Trophoblast cell (in vitro differentiated cells and primary cell): ENCODE results near the gene CWC27.
"Not testable (repeated sequence)": the region's sequence is repeated elsewhere in the genome, so short reads cannot be mapped to it uniquely, and the experiment has no call there.

Experiments used
- DNase-seq, 2 donors: peaks; one replicate each; pipeline ENCODE4 v3.0.0-alpha.2; 2016
- H2AFZ ChIP-seq: 2 replicates; pipeline ENCODE4 v1.6.1; 2013; ENCODE audit warnings: low read length, moderate library complexity, mild to moderate bottlenecking; ENCODE audit not compliant: insufficient read depth, poor library complexity
- H2AK5ac ChIP-seq: 2 replicates; pipeline ENCODE4 v1.6.1; 2013; ENCODE audit warnings: mild to moderate bottlenecking, low read length
- H2BK120ac ChIP-seq: 2 replicates; pipeline ENCODE4 v1.6.1; 2013; ENCODE audit warnings: low read length, mild to moderate bottlenecking, moderate library complexity; ENCODE audit not compliant: insufficient read depth, poor library complexity
- H2BK12ac ChIP-seq: 2 replicates; pipeline ENCODE4 v1.6.1; 2013; ENCODE audit warnings: mild to moderate bottlenecking, low read length, moderate library complexity
- H2BK5ac ChIP-seq: 2 replicates; pipeline ENCODE4 v1.6.1; 2013; ENCODE audit warnings: low read length, low read depth, moderate library complexity, mild to moderate bottlenecking; ENCODE audit not compliant: poor library complexity
- H3K14ac ChIP-seq: 2 replicates; pipeline ENCODE4 v1.6.1; 2013; ENCODE audit warnings: mild to moderate bottlenecking, low read length
- H3K18ac ChIP-seq: 2 replicates; pipeline ENCODE4 v1.6.1; 2013; ENCODE audit warnings: mild to moderate bottlenecking, low read length
- H3K23ac ChIP-seq: 2 replicates; pipeline ENCODE4 v1.6.1; 2013; ENCODE audit warnings: low read length
- H3K27ac ChIP-seq: 2 replicates; pipeline ENCODE4 v1.5.1; 2013; ENCODE audit warnings: low read depth, mild to moderate bottlenecking, inconsistent platforms, low read length, moderate library complexity
- H3K27me3 ChIP-seq: 2 replicates; pipeline ENCODE4 v1.6.1; 2013; ENCODE audit warnings: inconsistent platforms, mild to moderate bottlenecking, low read length, moderate library complexity; ENCODE audit not compliant: insufficient read depth
- H3K36me3 ChIP-seq, 2 experiments: 1 replicate in 1 of 2; 2 replicates in 1 of 2; pipeline ENCODE4 v1.6.1; 2013; ENCODE audit warnings: low read length in 2 of 2, mild to moderate bottlenecking in 2 of 2, moderate library complexity in 1 of 2; ENCODE audit not compliant: insufficient read depth in 2 of 2, control insufficient read depth in 1 of 2
- H3K4ac ChIP-seq: 2 replicates; pipeline ENCODE4 v1.6.1; 2013; ENCODE audit warnings: low read depth, mild to moderate bottlenecking, low read length, moderate library complexity
- H3K4me1 ChIP-seq, 2 experiments: 1 replicate in 1 of 2; 2 replicates in 1 of 2; pipeline ENCODE4 v1.6.1; 2013; ENCODE audit warnings: low read length in 2 of 2, mild to moderate bottlenecking in 2 of 2, moderate library complexity in 1 of 2; ENCODE audit not compliant: insufficient read depth in 2 of 2, control insufficient read depth in 1 of 2
- H3K4me2 ChIP-seq: 2 replicates; pipeline ENCODE4 v1.6.1; 2013; ENCODE audit warnings: inconsistent platforms, mild to moderate bottlenecking, low read length, moderate library complexity
- H3K4me3 ChIP-seq: 2 replicates; pipeline ENCODE4 v1.5.1; 2013; ENCODE audit warnings: mild to moderate bottlenecking, low read depth, low read length, inconsistent platforms
- H3K79me1 ChIP-seq: one replicate; pipeline ENCODE4 v1.6.1; 2013; ENCODE audit warnings: low read length
- H3K79me2 ChIP-seq: 2 replicates; pipeline ENCODE4 v1.6.1; 2013; ENCODE audit warnings: low read length, mild to moderate bottlenecking; ENCODE audit not compliant: control insufficient read depth, insufficient read depth, poor library complexity
- H3K9ac ChIP-seq: 2 replicates; pipeline ENCODE4 v1.6.1; 2013; ENCODE audit warnings: mild to moderate bottlenecking, low read length
- H3K9me3 ChIP-seq: 2 replicates; pipeline ENCODE4 v1.6.1; 2013; ENCODE audit warnings: low read depth, mild to moderate bottlenecking, control low read depth, inconsistent platforms, low read length; ENCODE audit not compliant: insufficient read depth
- H4K12ac ChIP-seq: 2 replicates; pipeline ENCODE4 v1.6.1; 2013; ENCODE audit warnings: low read depth, mild to moderate bottlenecking, low read length, moderate library complexity
- H4K8ac ChIP-seq: 2 replicates; pipeline ENCODE4 v1.6.1; 2013; ENCODE audit warnings: low read depth, mild to moderate bottlenecking, low read length, moderate library complexity
- H4K91ac ChIP-seq: one replicate; pipeline ENCODE4 v1.6.1; 2013; ENCODE audit warnings: low read depth, mild to moderate bottlenecking, low read length, moderate library complexity
- WGBS: extraction: QIAGEN DNeasy Blood & Tissue Kit; methylation state at CpG from one replicate; pipeline ENCODE4 v1.1.7; 2013; ENCODE audit warnings: missing lambda C conversion rate; ENCODE audit not compliant: insufficient read length, insufficient coverage; ENCODE audit errors: extremely low coverage; 5-methylcytosine and 5-hydroxymethylcytosine counted together

CWC27 gene

GRCh38 chr5:64818245-64818644 lies 49.5 kb downstream of the CWC27 start:
- Histone ChIP-seq H3K4me1 (no peaks in the 10 kb centered on the region), H3K9ac (no peak overlapping the region), H2BK120ac (no peak overlapping the region), H3K79me2 (no peaks in the 10 kb centered on the region), H3K23ac (no peak overlapping the region), H4K8ac (no peak overlapping the region), H3K4me3 (no peak overlapping the region), H3K4ac (no peak overlapping the region), H4K12ac (no peak overlapping the region), H2AK5ac (no peak overlapping the region), H3K9me3 (no peaks in the 10 kb centered on the region), H3K27ac (no peak overlapping the region), H3K79me1 (peaks cover 2% of the 10 kb centered on the region), H3K14ac (no peak overlapping the region), H2BK5ac (no peak overlapping the region), H3K18ac (no peak overlapping the region), H2AFZ (no peak overlapping the region), H4K91ac (no peak overlapping the region), H3K36me3 (no peaks in the 10 kb centered on the region), H3K27me3 (no peaks in the 10 kb centered on the region), H3K4me2 (no peak overlapping the region), H2BK12ac (no peak overlapping the region)
- no peak for DNase-seq
- no CpG with 5 or more reads among the region's 3 CpGs for WGBS

DNA sequence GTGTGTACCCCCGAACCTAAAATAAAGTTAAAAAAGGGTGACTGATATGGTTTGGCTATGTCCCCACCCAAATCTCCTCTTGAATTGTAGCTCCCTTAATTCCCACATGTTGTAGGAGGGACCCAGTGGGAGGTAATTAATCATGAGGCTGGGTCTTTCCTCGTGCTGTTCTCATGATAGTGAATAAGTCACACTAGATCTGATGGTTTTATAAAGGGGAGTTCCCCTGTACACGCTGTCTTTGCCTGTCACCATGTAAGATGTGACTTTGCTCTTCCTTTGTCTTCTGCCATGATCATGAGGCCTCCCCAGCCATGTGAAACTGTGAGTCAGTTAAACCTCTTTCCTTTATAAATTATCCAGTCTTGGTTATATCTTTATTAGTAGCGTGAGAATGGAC lies 50.6 kb downstream of the CWC27 start:
- not testable (repeated sequence) for DNase-seq, H3K4me3 ChIP-seq, H3K9me3 ChIP-seq, H4K8ac ChIP-seq, H3K4me1 ChIP-seq, H3K27ac ChIP-seq, H4K12ac ChIP-seq, H3K79me1 ChIP-seq, H3K4me2 ChIP-seq, H2BK12ac ChIP-seq, H3K4ac ChIP-seq, H3K23ac ChIP-seq, H3K36me3 ChIP-seq, H3K27me3 ChIP-seq, H2BK5ac ChIP-seq, H3K79me2 ChIP-seq, H3K9ac ChIP-seq, H3K18ac ChIP-seq, H3K14ac ChIP-seq, H2AK5ac ChIP-seq, H2AFZ ChIP-seq, H2BK120ac ChIP-seq
- no CpG with 5 or more reads among the region's 4 CpGs for WGBS
- peak overlapping the region; percentile 5 for H4K91ac ChIP-seq

GRCh38 chr5:64822320-64822719 lies 53.6 kb downstream of the CWC27 start:
- Histone ChIP-seq H3K79me2 (no peaks in the 10 kb centered on the region), H3K4me3 (no peak overlapping the region), H2BK5ac (no peak overlapping the region), H3K23ac (no peak overlapping the region), H3K4me2 (no peak overlapping the region), H3K9me3 (no peaks in the 10 kb centered on the region), H2BK12ac (no peak overlapping the region), H3K36me3 (no peaks in the 10 kb centered on the region), H3K27me3 (no peaks in the 10 kb centered on the region), H2AFZ (no peak overlapping the region), H3K27ac (no peak overlapping the region), H4K12ac (no peak overlapping the region), H3K4me1 (no peaks in the 10 kb centered on the region), H3K14ac (no peak overlapping the region), H4K91ac (no peak overlapping the region), H2AK5ac (no peak overlapping the region), H2BK120ac (no peak overlapping the region), H3K79me1 (peaks cover 2% of the 10 kb centered on the region), H3K9ac (no peak overlapping the region), H3K4ac (no peak overlapping the region), H3K18ac (no peak overlapping the region), H4K8ac (no peak overlapping the region)
- no peak for DNase-seq

- no peaks in the 10 kb centered on the region for H3K36me3 ChIP-seq
- H4K91ac ChIP-seq = no peak overlapping the region
- no peak overlapping the region for H3K14ac ChIP-seq
- DNase-seq = no peak
- no peak overlapping the region for H2BK120ac ChIP-seq
- H2AK5ac ChIP-seq = no peak overlapping the region
- H3K9me3 ChIP-seq = no peaks in the 10 kb centered on the region
- H3K79me2 ChIP-seq = no peaks in the 10 kb centered on the region
- H3K4ac ChIP-seq = no peak overlapping the region
- no peak overlapping the region for H3K4me2 ChIP-seq
- H3K27me3 ChIP-seq = no peaks in the 10 kb centered on the region
- H2BK12ac ChIP-seq = no peak overlapping the region
- H3K23ac ChIP-seq = no peak overlapping the region
- no peak overlapping the region for H2AFZ ChIP-seq
- no peak overlapping the region for H3K27ac ChIP-seq
- no peak overlapping the region for H3K9ac ChIP-seq
- H2BK5ac ChIP-seq = no peak overlapping the region
- no CpG with 5 or more reads among the region's 1 CpG for WGBS
- H3K4me1 ChIP-seq = no peaks in the 10 kb centered on the region
- no peak overlapping the region for H3K18ac ChIP-seq
- no peak overlapping the region for H4K12ac ChIP-seq
- H3K4me3 ChIP-seq = no peak overlapping the region
- no peaks in the 10 kb centered on the region for H3K79me1 ChIP-seq
- H4K8ac ChIP-seq = no peak overlapping the region
Observed at GRCh38 chr5:64826541-64826940, 57.8 kb downstream of the CWC27 start.

DNA sequence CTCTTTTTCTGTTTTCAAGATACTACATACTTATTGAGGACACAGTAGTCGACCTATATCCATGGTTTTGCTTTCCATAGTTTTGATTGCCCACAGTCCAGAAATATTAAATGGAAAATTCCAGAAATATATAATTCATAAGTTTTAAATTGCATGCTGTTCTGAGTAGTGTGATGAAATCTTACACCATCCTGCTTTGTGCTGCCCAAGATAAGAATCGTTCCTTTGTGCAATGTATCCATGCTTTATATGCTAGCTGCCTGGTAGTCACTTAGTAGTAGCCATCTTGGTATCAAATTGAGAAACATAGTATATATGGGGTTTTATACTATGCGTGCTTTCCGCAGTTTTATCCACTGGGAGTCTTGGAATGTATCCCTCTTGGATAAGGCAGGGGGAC lies 59.0 kb downstream of the CWC27 start:
- Histone ChIP-seq H2BK12ac (no peak overlapping the region), H3K4ac (no peak overlapping the region), H2AFZ (no peak overlapping the region), H2BK120ac (no peak overlapping the region), H3K18ac (no peak overlapping the region), H3K4me3 (no peak overlapping the region), H3K9me3 (no peaks in the 10 kb centered on the region), H3K4me1 (no peaks in the 10 kb centered on the region), H2BK5ac (no peak overlapping the region), H3K27ac (no peak overlapping the region), H3K36me3 (no peaks in the 10 kb centered on the region), H3K79me2 (no peaks in the 10 kb centered on the region), H4K8ac (no peak overlapping the region), H3K9ac (no peak overlapping the region), H3K23ac (no peak overlapping the region), H4K12ac (no peak overlapping the region), H3K14ac (no peak overlapping the region), H3K79me1 (no peaks in the 10 kb centered on the region), H3K27me3 (no peaks in the 10 kb centered on the region), H3K4me2 (no peak overlapping the region), H4K91ac (no peak overlapping the region), H2AK5ac (no peak overlapping the region)
- no peak for DNase-seq
- WGBS = no CpG with 5 or more reads among the region's 4 CpGs
